ENCODE data around the gene PPP1R36.

Gene PPP1R36

GRCh38 chr14:64577211-64577610, 27.4 kb downstream of the PPP1R36 start:
- TF ChIP-seq FOXP2 (optimal IDR thresholded peaks at IDR 0.05; ENCODE audit: borderline replicate concordance, extremely low read depth, extremely low read length, insufficient read depth) (no peak), POLR2AphosphoS5 (IDR thresholded peaks at IDR 0.05; ENCODE audit: low read depth, low read length) (no peak), REST (IDR thresholded peaks at IDR 0.05; ENCODE audit: insufficient read depth in 1 of 2, low read depth in 2 of 2, low read length in 2 of 2) (no peak), SIN3A (IDR thresholded peaks at IDR 0.05; ENCODE audit: borderline replicate concordance, insufficient read depth, low read length) (no peak), TAF1 (IDR thresholded peaks at IDR 0.05; ENCODE audit: borderline replicate concordance, insufficient read depth, low read length) (no peak)

GRCh38 chr14:64580467-64580866, 30.7 kb downstream of the PPP1R36 start:
- TF ChIP-seq TAF1 (IDR thresholded peaks at IDR 0.05; ENCODE audit: borderline replicate concordance, insufficient read depth, low read length) (no peak), POLR2AphosphoS5 (IDR thresholded peaks at IDR 0.05; ENCODE audit: low read depth, low read length) (no peak), FOXP2 (optimal IDR thresholded peaks at IDR 0.05; ENCODE audit: borderline replicate concordance, extremely low read depth, extremely low read length, insufficient read depth) (no peak), SIN3A (IDR thresholded peaks at IDR 0.05; ENCODE audit: borderline replicate concordance, insufficient read depth, low read length) (no peak), REST (IDR thresholded peaks at IDR 0.05; ENCODE audit: insufficient read depth in 1 of 2, low read depth in 2 of 2, low read length in 2 of 2) (no peak)

GRCh38 chr14:64581363-64581762, 31.6 kb downstream of the PPP1R36 start:
- no peak for TF ChIP-seq POLR2AphosphoS5 (IDR thresholded peaks at IDR 0.05; ENCODE audit: low read depth, low read length)
- TF ChIP-seq REST (IDR thresholded peaks at IDR 0.05; ENCODE audit: insufficient read depth in 1 of 2, low read depth in 2 of 2, low read length in 2 of 2), result no peak
- no peak for TF ChIP-seq FOXP2 (optimal IDR thresholded peaks at IDR 0.05; ENCODE audit: borderline replicate concordance, extremely low read depth, extremely low read length, insufficient read depth)
- no peak for TF ChIP-seq TAF1 (IDR thresholded peaks at IDR 0.05; ENCODE audit: borderline replicate concordance, insufficient read depth, low read length)
- no peak for TF ChIP-seq SIN3A (IDR thresholded peaks at IDR 0.05; ENCODE audit: borderline replicate concordance, insufficient read depth, low read length)

- no peak for TF ChIP-seq POLR2AphosphoS5 (IDR thresholded peaks at IDR 0.05; ENCODE audit: low read depth, low read length)
- no peak for TF ChIP-seq FOXP2 (optimal IDR thresholded peaks at IDR 0.05; ENCODE audit: borderline replicate concordance, extremely low read depth, extremely low read length, insufficient read depth)
- no peak for TF ChIP-seq TAF1 (IDR thresholded peaks at IDR 0.05; ENCODE audit: borderline replicate concordance, insufficient read depth, low read length)
- TF ChIP-seq REST (IDR thresholded peaks at IDR 0.05; ENCODE audit: insufficient read depth in 1 of 2, low read depth in 2 of 2, low read length in 2 of 2), result no peak
- TF ChIP-seq SIN3A (IDR thresholded peaks at IDR 0.05; ENCODE audit: borderline replicate concordance, insufficient read depth, low read length), result no peak
These were observed 32.1 kb downstream of the PPP1R36 start for GRCh38 chr14:64581817-64582216.

GRCh38 chr14:64584190-64584589, 34.4 kb downstream of the PPP1R36 start:
- no peak for TF ChIP-seq REST (IDR thresholded peaks at IDR 0.05; ENCODE audit: insufficient read depth in 1 of 2, low read depth in 2 of 2, low read length in 2 of 2)
- no peak for TF ChIP-seq POLR2AphosphoS5 (IDR thresholded peaks at IDR 0.05; ENCODE audit: low read depth, low read length)
- TF ChIP-seq TAF1 (IDR thresholded peaks at IDR 0.05; ENCODE audit: borderline replicate concordance, insufficient read depth, low read length), result no peak
- TF ChIP-seq FOXP2 (optimal IDR thresholded peaks at IDR 0.05; ENCODE audit: borderline replicate concordance, extremely low read depth, extremely low read length, insufficient read depth), result no peak
- TF ChIP-seq SIN3A (IDR thresholded peaks at IDR 0.05; ENCODE audit: borderline replicate concordance, insufficient read depth, low read length), result no peak
